GM19239 (cell line): ENCODE results near the gene CCDC8.

Experiments
- DNase-seq: peaks from one replicate; pipeline ENCODE4 v3.0.0; 2011; ENCODE audit warnings: low spot score; ENCODE audit not compliant: insufficient read length
- FAIRE-seq: peaks from 2 replicates; lab custom pipeline; 2011; peaks lifted over from hg19 to GRCh38; lab: Jason Lieb, UNC

Gene CCDC8

GRCh38 chr19:46366620-46367292 is 46.6 kb downstream of the CCDC8 start:
- no peak for FAIRE-seq

GRCh38 chr19:46365561-46365960 is 47.8 kb downstream of the CCDC8 start:
- FAIRE-seq (no peak), DNase-seq (no peak)

More at GRCh38 chr19:46366620-46367292, 46.6 kb downstream of the CCDC8 start:
- DNase-seq: no peak

- DNase-seq (no peak), FAIRE-seq (no peak)
These were observed 49.0 kb downstream of the CCDC8 start for GRCh38 chr19:46364359-46364758.

GRCh38 chr19:46361915-46362314 is 51.4 kb downstream of the CCDC8 start:
- FAIRE-seq (no peak), DNase-seq (no peak)
